GM19395 (cell line): ENCODE measurements around the gene FMO3.

Experiments used
- ATAC-seq: cut with Tn5 transposase; IDR thresholded peaks from one replicate; pipeline ENCODE4 v1.9.1; 2021; ENCODE audit warnings: mild to moderate bottlenecking, moderate library complexity; ENCODE audit not compliant: unreplicated experiment

The FMO3 gene

GRCh38 chr1:171155484-171155883 lies 64.8 kb downstream of the FMO3 start:
- ATAC-seq = no peak

- ATAC-seq = no peak
Observed at GRCh38 chr1:171158096-171158495, 67.4 kb downstream of the FMO3 start.

- ATAC-seq = no peak
Observed at GRCh38 chr1:171158551-171158950, 67.8 kb downstream of the FMO3 start.

DNA sequence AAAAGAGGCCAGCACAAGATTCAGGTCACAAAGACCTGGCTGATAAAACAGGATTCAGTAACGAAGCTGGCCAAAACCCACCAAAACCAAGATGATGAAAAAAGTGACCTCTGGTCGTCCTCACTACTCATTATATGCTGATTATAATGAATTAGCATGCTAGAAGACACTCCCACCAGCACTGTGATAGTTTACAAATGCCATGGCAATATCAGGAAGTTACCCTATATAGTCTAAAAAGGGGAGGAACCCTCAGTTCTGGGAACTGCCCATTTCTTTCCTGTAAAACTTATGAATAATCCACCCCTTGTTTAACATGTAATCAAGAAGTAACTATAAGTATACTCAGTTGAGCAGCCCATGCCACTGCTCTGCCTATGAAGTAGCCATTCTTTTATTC lies 68.4 kb downstream of the FMO3 start:
- no peak for ATAC-seq

DNA sequence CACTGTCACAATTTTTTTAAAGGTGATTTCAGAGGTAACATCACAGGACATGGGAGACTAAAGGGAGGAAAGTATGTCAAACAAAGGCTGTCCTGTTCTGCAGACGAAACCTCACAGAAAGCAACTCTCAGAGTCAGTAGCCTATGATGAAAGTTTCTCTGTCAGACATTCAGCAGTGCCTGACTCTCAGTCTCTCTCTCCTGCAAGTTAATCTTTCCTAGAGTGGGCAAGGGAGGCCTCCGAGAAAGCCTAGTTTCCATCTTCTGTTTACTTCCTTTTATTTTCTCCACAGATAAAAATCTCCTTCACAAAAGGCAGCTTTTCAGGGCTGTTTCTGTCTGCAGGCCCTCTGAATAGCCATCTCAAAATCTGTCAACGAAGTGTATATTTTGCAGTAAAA lies 69.5 kb downstream of the FMO3 start:
- peak; percentile 71 for ATAC-seq

- no peak for ATAC-seq
Observed at GRCh38 chr1:171160639-171161354, 70.1 kb downstream of the FMO3 start.

GRCh38 chr1:171161431-171161830 lies 70.7 kb downstream of the FMO3 start:
- no peak for ATAC-seq

DNA sequence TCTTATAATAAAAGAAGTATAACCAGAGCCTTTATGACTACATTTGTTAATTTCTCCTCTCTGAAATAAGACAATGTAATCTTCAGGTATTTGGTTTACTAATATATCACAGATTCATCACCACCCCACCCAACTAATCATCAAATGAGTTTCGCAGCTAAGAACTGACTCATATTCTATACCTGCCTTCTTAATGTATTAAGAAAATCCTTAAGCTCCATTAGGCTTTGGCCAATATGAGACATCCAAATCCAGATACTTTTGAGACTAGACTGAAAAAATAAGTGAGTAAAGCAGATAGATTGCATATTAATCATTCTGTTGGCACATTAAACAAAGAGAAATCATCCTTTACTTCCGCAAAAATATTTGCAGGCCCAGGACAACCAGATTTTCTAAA lies 75.7 kb downstream of the FMO3 start:
- no peak for ATAC-seq
